Right ventricle myocardium inferior (tissue), 1 donor: ENCODE results near the gene USH2A. TPM values are rescaled to one million over a fixed set of nuclear protein-coding genes. Genes with fewer than 3 reads are reported as not detected.
"Not testable (repeated sequence)": the region's sequence is repeated elsewhere in the genome, so short reads cannot be mapped to it uniquely, and the experiment has no call there.

ENCODE experiments used
- ATAC-seq: fragments of 200-7000 bp; cut with Tn5 transposase; one replicate; pipeline ENCODE4 v1.9.1; 2020; ENCODE audit warnings: mild to moderate bottlenecking, moderate library complexity
- DNase-seq: peaks from one replicate; pipeline ENCODE4 v3.0.0; 2021; ENCODE audit errors: missing footprints
- intact Hi-C: fragments of 100-400 bp; cut with DNase I; formaldehyde crosslinking; loops from one replicate; pipeline ENCODE4 v1.11.0; 2022
- total RNA-seq: library from RNA; stranded (reverse); fragmentation: NEBNext Ultra II Directional; extraction: Animal tissue kit (Norgen Biotek cat#: 25700); gene quantifications from one replicate; pipeline ENCODE4 v1.2.1, GENCODE V29; 2021
- donor health status: DM: no; HTN: yes; CAD: no; lungs with severe emphysema.

Gene USH2A
- total RNA-seq, 1 donor from 2014 or later = 1.3 TPM

DNA sequence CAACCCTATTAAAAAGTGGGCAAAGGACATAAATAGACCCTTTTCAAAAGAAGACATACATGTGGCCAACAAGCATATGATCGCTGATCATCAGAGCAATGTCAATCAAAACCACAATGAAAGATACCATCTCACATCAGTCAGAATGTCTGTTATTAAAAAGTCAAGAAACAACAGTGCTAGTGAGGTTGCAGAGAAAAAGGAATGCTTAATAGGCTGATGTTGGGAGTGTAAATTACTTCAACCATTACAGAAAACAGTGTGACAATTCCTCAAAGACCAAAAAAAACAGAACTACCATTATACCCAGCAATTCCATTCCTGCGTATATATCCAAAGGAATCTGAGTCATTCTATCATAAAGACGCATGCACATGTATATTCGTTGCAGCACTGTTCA lies 13.2 kb downstream of the USH2A start:
- intact Hi-C loops = no loop called here
- no peak for DNase-seq
- no peak for ATAC-seq

DNA sequence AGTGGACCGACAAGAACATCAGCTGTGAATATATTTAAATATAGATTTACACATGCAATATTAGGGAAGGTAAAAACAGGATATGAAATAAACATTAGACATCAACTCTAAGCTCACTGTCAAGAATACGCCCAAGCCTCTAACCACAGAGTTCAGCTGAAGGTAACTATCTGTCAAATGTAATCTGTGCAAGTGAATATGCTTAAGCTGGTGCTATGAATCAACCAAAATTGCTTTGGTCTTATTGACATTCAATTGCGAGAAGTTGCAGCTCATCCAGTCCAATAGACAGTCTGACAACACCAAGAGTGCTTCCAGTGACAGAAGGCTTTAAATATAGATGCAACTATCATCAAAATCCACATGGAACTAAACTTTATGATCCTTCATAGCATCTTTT lies 32.3 kb downstream of the USH2A start:
- ATAC-seq = no peak
- intact Hi-C loops = no loop called here
- no peak for DNase-seq

GRCh38 chr1:216389774-216390173 lies 33.5 kb downstream of the USH2A start:
- no peak for ATAC-seq
- DNase-seq = no peak
- intact Hi-C loops = no loop called here

- ATAC-seq = no peak
- intact Hi-C loops = no loop called here
- no peak for DNase-seq
These were observed 34.7 kb downstream of the USH2A start for GRCh38 chr1:216388558-216388957.

DNA sequence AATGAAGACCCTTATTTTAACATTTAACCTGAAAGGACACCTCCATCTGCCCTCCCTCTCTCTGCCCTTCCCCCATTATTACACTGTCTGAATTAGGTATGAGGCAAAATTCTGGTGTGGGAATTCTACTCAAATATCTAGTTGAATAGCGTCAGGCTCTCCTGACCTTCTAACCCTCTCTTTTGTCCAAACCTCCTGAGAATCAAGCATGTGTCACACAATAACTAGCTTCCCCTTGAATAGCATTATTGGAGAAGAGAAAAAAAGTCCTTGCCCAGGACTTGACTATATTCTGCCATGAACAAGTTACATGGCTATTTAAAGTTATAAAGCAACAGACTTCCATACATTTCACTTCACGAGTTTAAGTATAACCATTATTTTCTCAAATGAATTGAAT lies 35.5 kb downstream of the USH2A start:
- intact Hi-C loops = no loop called here
- DNase-seq (no peak), ATAC-seq (no peak)

DNA sequence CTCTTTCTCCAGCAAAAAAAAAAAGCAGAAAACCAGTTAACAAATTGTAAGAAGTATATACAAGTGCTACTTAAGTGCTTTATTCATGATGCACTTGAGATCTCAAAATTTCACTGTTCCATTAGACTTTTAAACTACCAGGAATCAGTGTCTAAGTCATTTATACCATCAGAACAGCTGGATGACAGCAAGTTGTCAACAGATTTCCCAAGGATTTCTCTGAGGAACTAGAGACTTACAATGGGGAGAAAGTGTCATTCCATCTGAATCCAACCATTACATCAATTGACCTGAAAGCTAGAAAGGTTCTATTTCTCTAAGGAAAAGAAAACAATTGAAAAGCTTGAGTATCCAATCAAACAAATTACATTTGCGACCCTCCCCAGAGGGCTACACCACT lies 43.8 kb downstream of the USH2A start:
- no peak for DNase-seq
- ATAC-seq = no peak
- intact Hi-C loops = no loop called here

GRCh38 chr1:216368249-216368648 lies 55.0 kb downstream of the USH2A start:
- DNase-seq (no peak), ATAC-seq (no peak)
- intact Hi-C loops = no loop called here

- intact Hi-C loops = no loop called here
- ATAC-seq (no peak), DNase-seq (no peak)
These were observed 56.3 kb downstream of the USH2A start for GRCh38 chr1:216366979-216367378.

DNA sequence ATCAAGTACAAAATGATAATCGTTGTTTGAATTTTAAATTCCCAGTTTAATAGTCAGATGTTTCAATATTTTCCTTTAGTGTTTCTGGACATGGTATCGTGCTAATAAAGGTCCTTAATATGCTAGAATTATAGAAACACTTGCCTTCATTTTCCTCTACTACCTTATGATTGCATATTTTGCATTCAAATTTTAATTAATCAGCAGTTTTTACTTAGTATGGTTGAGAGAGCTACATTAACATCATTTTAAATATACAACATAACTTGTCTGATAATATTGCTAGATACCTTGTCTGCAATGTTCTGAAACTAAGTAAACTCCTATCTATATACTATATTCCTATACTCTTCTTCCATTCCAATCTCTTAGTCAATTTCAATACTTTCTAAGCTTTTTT lies 66.3 kb downstream of the USH2A start:
- intact Hi-C loops = no loop called here
- ATAC-seq (no peak), DNase-seq (no peak)

DNA sequence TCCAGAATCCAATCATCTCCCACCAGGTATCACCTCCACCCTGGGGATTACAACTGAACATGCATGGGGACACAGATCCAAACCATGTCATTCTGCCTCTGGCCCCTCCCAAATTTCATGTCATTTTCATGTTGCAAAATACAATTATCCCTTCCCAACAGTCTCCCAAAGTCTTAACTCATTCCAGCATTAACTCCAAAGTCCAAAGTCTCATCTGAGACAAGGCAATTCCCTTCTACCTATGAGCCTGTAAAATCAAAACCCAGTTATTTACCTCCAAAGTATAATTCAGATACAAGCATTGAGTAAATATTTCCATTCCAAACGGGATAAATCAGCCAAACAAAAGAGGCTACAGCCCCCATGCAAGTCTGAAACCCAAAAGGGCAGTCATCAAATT lies 73.1 kb downstream of the USH2A start:
- ATAC-seq (no peak), DNase-seq (no peak)
- intact Hi-C loops = no loop called here

- DNase-seq (no peak), ATAC-seq (no peak)
- intact Hi-C loops = no loop called here
These were observed 76.7 kb downstream of the USH2A start for GRCh38 chr1:216346526-216346925.

DNA sequence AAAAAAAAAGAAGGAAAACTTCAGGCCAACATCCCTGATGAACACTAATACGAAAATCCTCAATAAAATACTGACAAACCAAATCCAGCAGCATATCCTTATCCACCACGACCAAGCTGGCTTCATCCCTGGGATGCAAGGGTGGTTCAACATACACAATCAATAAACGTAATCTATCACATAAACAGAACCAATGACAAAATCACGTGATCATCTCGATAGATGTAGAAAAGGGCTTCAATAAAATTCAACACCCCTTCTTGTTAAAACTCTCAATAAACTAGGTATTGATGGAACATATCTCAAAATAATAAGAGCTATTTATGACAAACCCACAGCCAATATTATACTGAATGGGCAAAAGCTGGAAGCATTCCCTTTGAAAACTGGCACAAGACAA lies 82.7 kb downstream of the USH2A start:
- intact Hi-C loops, DNase-seq, ATAC-seq: not testable (repeated sequence)

DNA sequence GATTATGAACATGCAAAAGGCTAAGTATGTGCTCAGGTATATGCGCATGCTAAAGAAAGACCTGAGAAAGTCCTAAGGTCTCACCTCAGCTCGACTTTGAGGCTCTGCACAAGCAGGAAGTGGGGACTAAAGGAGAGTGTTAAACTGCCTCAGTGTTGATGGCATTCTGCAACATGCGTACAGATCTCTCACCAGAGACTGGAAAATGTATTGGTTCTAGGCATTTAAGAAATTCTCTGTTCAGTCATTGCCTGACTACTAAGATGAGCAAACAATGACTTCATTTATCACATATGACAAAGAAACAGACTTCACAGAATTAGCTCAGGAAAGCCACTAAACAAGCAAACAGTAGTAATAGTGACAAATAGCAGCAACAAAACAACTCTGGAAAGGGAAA lies 90.8 kb downstream of the USH2A start:
- no peak for ATAC-seq
- intact Hi-C loops = no loop called here
- no peak for DNase-seq

DNA sequence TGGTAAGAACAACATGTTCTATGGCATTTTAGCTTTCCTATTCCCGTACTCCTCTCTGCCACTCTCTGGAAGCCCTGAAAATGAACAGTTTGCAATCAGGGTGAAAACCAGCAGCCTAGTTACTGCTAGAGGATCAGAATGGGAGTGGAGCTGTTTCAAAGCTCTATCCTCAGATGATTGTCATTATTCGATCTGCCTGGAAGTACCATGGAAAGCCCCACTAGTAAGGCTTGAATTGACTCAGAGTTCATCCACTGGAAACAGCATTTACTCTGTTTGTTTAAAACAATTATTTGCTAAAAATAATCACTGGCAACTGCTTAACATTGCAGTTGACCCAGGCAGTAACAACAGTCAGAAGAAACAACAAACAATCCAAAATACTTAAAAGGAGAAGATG lies 91.2 kb downstream of the USH2A start:
- DNase-seq (no peak), ATAC-seq (no peak)
- intact Hi-C loops = no loop called here

DNA sequence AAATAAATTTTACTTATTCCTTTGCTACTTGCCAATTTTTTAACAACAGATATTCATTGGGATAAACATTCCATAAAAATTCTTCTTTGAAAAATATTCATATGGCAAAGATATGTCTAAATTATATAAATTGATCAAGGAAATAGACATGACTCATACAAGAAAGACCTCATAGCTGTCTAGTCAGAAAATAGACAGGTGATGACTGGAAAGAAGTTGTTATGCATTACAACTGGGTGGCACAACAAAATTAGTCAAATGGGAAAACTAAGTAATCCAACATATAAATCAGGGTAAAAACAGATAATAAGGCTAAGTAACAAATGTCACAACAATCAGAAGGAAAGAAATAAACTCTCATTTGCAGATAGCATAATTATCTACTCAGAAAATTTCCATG lies 92.0 kb downstream of the USH2A start:
- DNase-seq (no peak), ATAC-seq (no peak)
- intact Hi-C loops = no loop called here

GRCh38 chr1:216330262-216330661 lies 93.0 kb downstream of the USH2A start:
- no peak for DNase-seq
- no peak for ATAC-seq
- intact Hi-C loops = no loop called here

GRCh38 chr1:216325946-216326345 lies 97.3 kb downstream of the USH2A start:
- intact Hi-C loops = no loop called here
- DNase-seq (no peak), ATAC-seq (no peak)

DNA sequence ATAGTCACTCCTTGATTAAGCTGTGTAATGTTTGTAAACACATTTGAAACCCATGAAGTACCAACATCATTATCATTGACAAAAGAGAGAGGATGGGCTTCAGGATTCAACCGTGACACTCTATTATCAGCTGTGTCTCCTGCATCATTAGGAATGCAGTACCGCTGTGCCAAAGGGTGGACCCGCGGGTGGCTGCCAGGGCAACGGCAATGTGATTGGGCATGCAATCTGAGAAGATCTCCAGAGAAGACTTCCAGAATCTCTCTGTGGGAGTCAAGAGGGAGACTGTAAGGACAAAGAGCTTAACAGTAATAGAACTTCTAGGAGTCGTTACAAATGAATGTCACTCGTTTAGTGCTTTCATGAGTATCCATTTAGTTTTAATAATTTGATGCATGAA lies 97.9 kb downstream of the USH2A start:
- intact Hi-C loops = no loop called here
- DNase-seq = no peak
- ATAC-seq = no peak

GRCh38 chr1:216323344-216323743 lies 99.9 kb downstream of the USH2A start:
- DNase-seq (no peak), ATAC-seq (no peak)
- intact Hi-C loops = no loop called here

DNA sequence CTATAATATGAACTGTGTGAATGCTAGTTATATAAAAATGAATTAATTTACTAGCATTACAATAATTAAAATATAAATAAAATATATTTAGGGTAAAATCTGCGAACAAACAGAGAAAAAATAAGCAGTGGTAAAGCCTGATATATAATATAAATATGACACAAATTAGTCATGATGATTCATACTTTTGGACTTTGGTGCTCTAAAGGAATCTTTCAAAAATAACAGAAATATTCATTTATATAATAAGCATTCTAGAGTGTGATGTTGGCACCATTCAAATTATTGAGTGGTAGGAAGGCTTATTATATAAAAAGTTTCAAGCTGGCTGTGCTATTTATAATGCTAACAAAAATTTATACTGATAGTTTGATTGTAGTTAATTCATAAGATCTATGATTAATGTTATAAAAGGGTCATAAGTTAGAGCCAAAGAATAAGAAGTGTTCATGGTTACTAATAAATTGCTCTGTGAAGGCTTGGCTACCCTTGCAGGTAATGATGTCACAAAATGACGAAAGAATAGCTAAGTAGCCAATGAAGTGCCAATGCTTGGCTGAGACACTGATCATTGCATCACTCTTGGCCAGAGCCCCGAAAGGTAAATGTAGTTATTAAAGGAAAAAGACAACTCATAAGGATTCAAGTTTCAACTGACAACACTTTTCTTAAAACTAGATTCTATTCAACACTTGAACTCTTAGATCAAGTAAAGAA lies 108.7 kb downstream of the USH2A start:
- intact Hi-C loops = loop anchor here (10.0 kb wide), 1 partner anchor 430 kb away; no protein-coding TSS in a partner anchor
- DNase-seq = no peak
- no peak for ATAC-seq

- DNase-seq (no peak), ATAC-seq (no peak)
- intact Hi-C loops = loop anchor here (10.0 kb wide), 1 partner anchor 434 kb away; no protein-coding TSS in a partner anchor
These were observed 112.5 kb downstream of the USH2A start for GRCh38 chr1:216310776-216311175.
